Vagina (tissue), 2 donors: ENCODE results near the gene MEIS1. TPM values are rescaled to one million over a fixed set of nuclear protein-coding genes. Genes with fewer than 3 reads are reported as not detected.

Experiments
- DNase-seq, 2 donors: peaks; one replicate each; pipeline ENCODE4 v3.0.0-alpha.2; 2017; ENCODE audit errors: extremely low spot score in 2 of 2
- H3K27ac ChIP-seq: fragments of 200-600 bp; sonication (generic); one replicate; pipeline ENCODE4 v1.5.1; 2019
- H3K27me3 ChIP-seq: fragments of 200-600 bp; sonication (generic); one replicate; pipeline ENCODE4 v1.5.1; 2019
- H3K36me3 ChIP-seq, 2 donors: fragments of 200-600 bp; sonication (generic); one replicate each; pipeline ENCODE4 v1.5.1; 2017 to 2019
- H3K4me1 ChIP-seq: fragments of 200-600 bp; sonication (generic); one replicate; pipeline ENCODE4 v1.5.1; 2019
- H3K4me3 ChIP-seq, 2 donors: fragments of 200-600 bp; sonication (generic); 1 replicate in 1 of 2; 2 replicates in 1 of 2; pipeline ENCODE4 v1.5.1; 2016 to 2019
- H3K9me3 ChIP-seq: fragments of 200-600 bp; sonication (generic); one replicate; pipeline ENCODE4 v1.5.1; 2019
- CTCF ChIP-seq, 3 experiments: fragments of 450-650 bp in 2 of 3; fragments of 200-600 bp in 1 of 3; sonication (generic) in 1 of 3; IDR thresholded peaks; one replicate each; pipeline ENCODE4 v1.5.1; 2017 to 2019; ENCODE audit warnings: antibody characterized with exemption in 3 of 3, mild to moderate bottlenecking in 2 of 3, moderate library complexity in 2 of 3
- POLR2A ChIP-seq, 2 donors: fragments of 450-650 bp; IDR thresholded peaks; one replicate each; pipeline ENCODE4 v1.6.1; 2017; ENCODE audit warnings: antibody characterized with exemption in 2 of 2, mild to moderate bottlenecking in 2 of 2, moderate library complexity in 2 of 2
- POLR2AphosphoS5 ChIP-seq, 2 donors: sonication (generic); formaldehyde crosslinking; IDR thresholded peaks; one replicate each; pipeline ENCODE4 v1.9.0; 2017; ENCODE audit warnings: antibody characterized with exemption in 2 of 2, mild to moderate bottlenecking in 2 of 2, low read depth in 1 of 2; ENCODE audit not compliant: insufficient read depth in 1 of 2
- intact Hi-C: fragments of 100-400 bp; cut with DNase I; formaldehyde crosslinking; loops from one replicate; pipeline ENCODE4 v1.15.1; 2023
- total RNA-seq: library from RNA; depleted of rRNA; stranded (reverse); fragments of >200 nt; gene quantifications from one replicate; pipeline ENCODE4 v1.2.3, GENCODE V29; 2016

MEIS1 gene
- total RNA-seq, 1 donor from 2014 or later, result 80.5 TPM

- intact Hi-C loops, result no loop called here
- H3K4me1 ChIP-seq, result peaks cover 83% of the 10 kb centered on the region
- H3K27ac ChIP-seq, result no peak overlapping the region
- no peak overlapping the region for H3K4me3 ChIP-seq
- no peak for DNase-seq
- no peak for TF ChIP-seq CTCF (IDR thresholded peaks at IDR 0.05)
- no peak for TF ChIP-seq POLR2A (IDR thresholded peaks at IDR 0.05)
- TF ChIP-seq POLR2AphosphoS5 (IDR thresholded peaks at IDR 0.05; ENCODE audit: insufficient read depth in 1 of 2, low read depth in 1 of 2), result no peak
- no peaks in the 10 kb centered on the region for H3K9me3 ChIP-seq
- no peaks in the 10 kb centered on the region for H3K27me3 ChIP-seq
- no peaks in the 10 kb centered on the region for H3K36me3 ChIP-seq
Observed at GRCh38 chr2:66543257-66543767, 108.4 kb downstream of the MEIS1 start.

GRCh38 chr2:66544258-66544657, 109.3 kb downstream of the MEIS1 start:
- Histone ChIP-seq H3K27me3 (no peaks in the 10 kb centered on the region), H3K27ac (no peak overlapping the region), H3K4me1 (peaks cover 83% of the 10 kb centered on the region), H3K36me3 (no peaks in the 10 kb centered on the region), H3K9me3 (no peaks in the 10 kb centered on the region), H3K4me3 (no peak overlapping the region)
- TF ChIP-seq POLR2A (IDR thresholded peaks at IDR 0.05) (no peak), CTCF (IDR thresholded peaks at IDR 0.05) (no peak), POLR2AphosphoS5 (IDR thresholded peaks at IDR 0.05; ENCODE audit: insufficient read depth in 1 of 2, low read depth in 1 of 2) (no peak)
- no peak for DNase-seq
- intact Hi-C loops, result no loop called here

GRCh38 chr2:66545258-66545657, 110.3 kb downstream of the MEIS1 start:
- Histone ChIP-seq H3K9me3 (no peaks in the 10 kb centered on the region), H3K27ac (no peak overlapping the region), H3K4me1 (peaks cover 73% of the 10 kb centered on the region), H3K27me3 (no peaks in the 10 kb centered on the region), H3K4me3 (no peak overlapping the region), H3K36me3 (peaks cover 0 to 5% of the 10 kb centered on the region in 2 donors)
- intact Hi-C loops, result no loop called here
- no peak for DNase-seq
- TF ChIP-seq POLR2A (IDR thresholded peaks at IDR 0.05) (no peak), CTCF (IDR thresholded peaks at IDR 0.05) (no peak), POLR2AphosphoS5 (IDR thresholded peaks at IDR 0.05; ENCODE audit: insufficient read depth in 1 of 2, low read depth in 1 of 2) (no peak)

GRCh38 chr2:66547118-66547517, 112.2 kb downstream of the MEIS1 start:
- TF ChIP-seq CTCF (IDR thresholded peaks at IDR 0.05) (no peak), POLR2A (IDR thresholded peaks at IDR 0.05) (no peak), POLR2AphosphoS5 (IDR thresholded peaks at IDR 0.05; ENCODE audit: insufficient read depth in 1 of 2, low read depth in 1 of 2) (no peak)
- Histone ChIP-seq H3K36me3 (peaks cover 0 to 5% of the 10 kb centered on the region in 2 donors), H3K9me3 (no peaks in the 10 kb centered on the region), H3K4me1 (peaks cover 64% of the 10 kb centered on the region), H3K27ac (no peak overlapping the region), H3K27me3 (no peaks in the 10 kb centered on the region), H3K4me3 (no peak overlapping the region)
- DNase-seq, result no peak
- intact Hi-C loops, result no loop called here

GRCh38 chr2:66547887-66548286, 113.0 kb downstream of the MEIS1 start:
- intact Hi-C loops, result no loop called here
- H3K36me3 ChIP-seq, result peaks cover 0 to 5% of the 10 kb centered on the region in 2 donors
- no peak overlapping the region for H3K4me3 ChIP-seq
- no peak overlapping the region for H3K27ac ChIP-seq
- TF ChIP-seq POLR2A (IDR thresholded peaks at IDR 0.05) (no peak), CTCF (IDR thresholded peaks at IDR 0.05) (no peak), POLR2AphosphoS5 (IDR thresholded peaks at IDR 0.05; ENCODE audit: insufficient read depth in 1 of 2, low read depth in 1 of 2) (no peak)
- no peaks in the 10 kb centered on the region for H3K9me3 ChIP-seq
- peaks cover 59% of the 10 kb centered on the region for H3K4me1 ChIP-seq
- no peaks in the 10 kb centered on the region for H3K27me3 ChIP-seq
- DNase-seq, result no peak
